ENCODE measurements around the gene VPS16. TPM values are rescaled to one million over a fixed set of nuclear protein-coding genes. Genes with fewer than 3 reads are reported as not detected.

Gene VPS16
- total RNA-seq, 4 donors from 2014 or later = 17.9 to 51.3 (median 31.9) TPM

DNA sequence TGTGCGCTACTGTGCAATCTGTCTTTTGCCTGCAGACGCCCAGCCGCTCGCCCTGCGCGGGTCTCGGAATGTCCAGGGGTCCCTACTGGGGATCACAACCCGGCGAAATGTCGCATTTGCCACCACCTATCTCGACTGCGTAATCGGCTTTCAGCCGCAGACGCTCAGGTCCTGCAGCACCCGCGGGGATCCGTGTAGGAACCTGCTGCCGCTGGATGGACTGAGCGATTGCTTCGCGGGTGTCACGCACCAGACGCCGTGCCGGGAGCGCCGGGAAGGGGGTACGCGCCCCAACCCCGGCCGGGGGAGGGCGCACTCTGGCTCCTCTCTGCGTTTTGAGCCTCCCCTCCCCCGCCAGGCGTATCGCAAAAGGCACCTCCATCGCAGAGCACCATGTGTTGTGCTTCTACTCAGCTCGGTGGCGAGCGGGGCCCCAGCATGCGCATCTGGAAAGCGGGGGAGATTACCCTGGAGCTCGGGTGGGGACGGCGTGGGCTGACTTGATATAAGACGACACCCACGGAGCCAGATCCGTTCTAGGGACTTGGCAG, 32.0 kb downstream of the VPS16 start:
- peak overlapping the region; percentile 29 to 92 (median 82) for H3K27ac ChIP-seq
- H3K36me3 ChIP-seq = no peaks in the 10 kb centered on the region
- H3K4me3 ChIP-seq = peak overlapping the region; percentile 45 to 93 (median 78)
- H3K27me3 ChIP-seq = no peaks in the 10 kb centered on the region
- peaks cover 0 to 68% (median 29%) of the 10 kb centered on the region in 4 donors for H3K4me1 ChIP-seq
- WGBS, 2 donors = 0 to 1% methylated on average over 35 to 48 of the region's 49 CpGs
- no peak for TF ChIP-seq POLR2A (IDR thresholded peaks at IDR 0.05)
- TF ChIP-seq, protein P1, sequence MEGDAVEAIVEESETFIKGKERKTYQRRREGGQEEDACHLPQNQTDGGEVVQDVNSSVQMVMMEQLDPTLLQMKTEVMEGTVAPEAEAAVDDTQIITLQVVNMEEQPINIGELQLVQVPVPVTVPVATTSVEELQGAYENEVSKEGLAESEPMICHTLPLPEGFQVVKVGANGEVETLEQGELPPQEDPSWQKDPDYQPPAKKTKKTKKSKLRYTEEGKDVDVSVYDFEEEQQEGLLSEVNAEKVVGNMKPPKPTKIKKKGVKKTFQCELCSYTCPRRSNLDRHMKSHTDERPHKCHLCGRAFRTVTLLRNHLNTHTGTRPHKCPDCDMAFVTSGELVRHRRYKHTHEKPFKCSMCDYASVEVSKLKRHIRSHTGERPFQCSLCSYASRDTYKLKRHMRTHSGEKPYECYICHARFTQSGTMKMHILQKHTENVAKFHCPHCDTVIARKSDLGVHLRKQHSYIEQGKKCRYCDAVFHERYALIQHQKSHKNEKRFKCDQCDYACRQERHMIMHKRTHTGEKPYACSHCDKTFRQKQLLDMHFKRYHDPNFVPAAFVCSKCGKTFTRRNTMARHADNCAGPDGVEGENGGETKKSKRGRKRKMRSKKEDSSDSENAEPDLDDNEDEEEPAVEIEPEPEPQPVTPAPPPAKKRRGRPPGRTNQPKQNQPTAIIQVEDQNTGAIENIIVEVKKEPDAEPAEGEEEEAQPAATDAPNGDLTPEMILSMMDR (IDR thresholded peaks at IDR 0.05) = peak in 3 of 5 experiments; percentile 15 to 34 (median 32)
- H3K9me3 ChIP-seq = no peaks in the 10 kb centered on the region
- DNase-seq (ENCODE audit: low spot score in 2 of 2) = peak; percentile 27 to 28

DNA sequence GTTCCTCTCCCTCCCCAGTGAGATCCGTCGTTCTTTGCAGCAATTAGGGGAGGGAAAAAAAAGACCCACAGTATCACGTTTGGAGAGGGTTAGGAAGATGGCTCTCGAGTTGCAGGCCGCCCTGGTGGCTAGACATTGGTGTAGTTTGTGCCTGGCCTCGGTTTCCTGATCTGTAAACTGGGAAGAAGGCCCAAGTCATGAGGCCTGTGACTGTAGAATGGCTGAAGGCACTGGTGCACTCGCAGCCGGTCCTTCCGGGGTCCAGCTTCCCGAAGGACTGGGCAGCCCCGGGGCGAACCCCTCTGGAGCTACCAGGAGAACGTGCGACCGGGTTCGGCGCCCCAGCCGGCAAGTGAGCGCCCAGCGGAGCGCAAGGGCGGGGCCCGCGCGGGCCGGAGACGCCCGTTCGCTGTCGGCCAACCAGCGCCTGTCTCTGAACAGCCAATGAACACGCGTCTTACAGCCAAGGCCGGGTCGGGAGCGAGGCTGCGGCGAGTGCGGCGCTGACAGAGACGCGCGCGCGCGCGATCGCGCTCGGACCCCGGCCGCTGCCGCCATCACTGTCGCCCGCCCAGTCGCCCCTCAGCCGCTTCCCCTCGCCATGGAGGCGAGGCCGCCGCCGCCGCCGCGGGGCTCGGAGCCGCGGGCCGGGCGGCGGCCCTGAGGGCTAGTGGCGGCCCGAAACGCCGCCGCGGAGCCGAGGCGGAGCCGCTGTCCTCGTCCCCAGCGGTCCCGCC, 32.6 kb downstream of the VPS16 start, which contains the start of gene PTPRA:
PTPRA (plus strand) TSS at position 472 of the 737 bp plus-strand sequence. CDS start 90,797 bp downstream, outside the sequence.
- H3K27me3 ChIP-seq = no peaks in the 10 kb centered on the region
- H3K36me3 ChIP-seq = no peaks in the 10 kb centered on the region
- WGBS, 2 donors = 0 to 1% methylated on average over 37 to 66 of the region's 83 CpGs
- peak; percentile 81 to 92 for DNase-seq (ENCODE audit: low spot score in 2 of 2)
- peaks cover 0 to 64% (median 29%) of the 10 kb centered on the region in 4 donors for H3K4me1 ChIP-seq
- TF ChIP-seq EP300 (IDR thresholded peaks at IDR 0.05) (peak in 1 of 2 donors; percentile 86), POLR2A (IDR thresholded peaks at IDR 0.05) (peak; percentile 79 to 94)
- TF ChIP-seq, protein P1 (IDR thresholded peaks at IDR 0.05) = peak in 2 of 5 experiments; percentile 28 to 34
- peak within 1 kb of the TSS; percentile 45 to 98 (median 91) for H3K4me3 ChIP-seq
- H3K27ac ChIP-seq = peak within 1 kb of the TSS; percentile 29 to 92 (median 82)
- no peaks in the 10 kb centered on the region for H3K9me3 ChIP-seq

DNA sequence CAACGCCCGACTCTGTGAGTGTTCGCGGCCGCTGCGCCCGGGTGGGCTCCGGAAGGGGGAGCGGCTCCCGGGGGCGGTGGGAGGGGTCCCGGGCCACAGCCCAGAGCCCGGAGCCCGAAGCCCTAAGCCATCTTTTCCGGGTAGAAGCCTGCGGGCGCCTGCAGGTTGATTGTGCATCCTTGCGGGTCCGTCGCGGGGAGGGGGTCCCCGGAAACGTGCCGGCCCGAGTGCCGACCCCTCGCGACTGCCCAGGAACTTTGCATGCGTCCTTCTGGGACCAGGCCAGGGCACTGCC, 33.1 kb downstream of the VPS16 start:
- H3K9me3 ChIP-seq = no peaks in the 10 kb centered on the region
- H3K27ac ChIP-seq = peak overlapping the region; percentile 29 to 92 (median 82)
- H3K36me3 ChIP-seq = no peaks in the 10 kb centered on the region
- H3K4me1 ChIP-seq = peaks cover 0 to 64% (median 29%) of the 10 kb centered on the region in 4 donors
- no peak for DNase-seq (ENCODE audit: low spot score in 2 of 2)
- 0% methylated on average over 2 to 3 of the region's 29 CpGs for WGBS, 2 donors
- no peak for TF ChIP-seq EP300 (IDR thresholded peaks at IDR 0.05)
- no peak for TF ChIP-seq POLR2A (IDR thresholded peaks at IDR 0.05)
- peak overlapping the region; percentile 45 to 98 (median 91) for H3K4me3 ChIP-seq
- no peaks in the 10 kb centered on the region for H3K27me3 ChIP-seq

DNA sequence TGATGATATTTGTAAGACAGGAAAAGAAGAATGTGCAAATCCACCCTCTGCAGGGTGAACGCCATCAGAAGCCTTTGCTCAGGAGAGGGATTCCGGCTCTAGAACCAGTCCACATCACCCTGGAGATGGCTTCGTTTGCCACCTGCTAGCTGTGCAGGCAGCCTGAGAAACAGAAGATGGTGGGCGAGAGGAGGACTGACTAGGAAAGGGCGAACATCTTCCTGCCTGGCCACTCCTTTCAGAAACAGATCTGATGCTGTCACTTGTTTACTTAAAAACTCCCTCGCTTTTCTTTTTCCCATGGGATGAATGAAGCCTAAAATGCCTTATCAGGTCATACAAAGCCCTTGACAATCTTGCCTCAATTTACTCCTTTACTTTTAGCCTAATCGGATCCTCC, 33.9 kb downstream of the VPS16 start:
- Histone ChIP-seq H3K27ac (peak overlapping the region in 2 of 4 donors; percentile 11 to 92), H3K36me3 (no peaks in the 10 kb centered on the region), H3K4me3 (peak overlapping the region; percentile 45 to 98 (median 91)), H3K27me3 (no peaks in the 10 kb centered on the region), H3K9me3 (no peaks in the 10 kb centered on the region), H3K4me1 (peaks cover 0 to 71% (median 29%) of the 10 kb centered on the region in 4 donors)
- TF ChIP-seq, protein P1 (IDR thresholded peaks at IDR 0.05) = no peak
- TF ChIP-seq POLR2A (IDR thresholded peaks at IDR 0.05) (no peak), EP300 (IDR thresholded peaks at IDR 0.05) (peak in 1 of 2 donors; percentile 12)
- no peak for DNase-seq (ENCODE audit: low spot score in 2 of 2)
- 13 to 15% methylated on average over 7 of the region's 7 CpGs for WGBS, 2 donors

DNA sequence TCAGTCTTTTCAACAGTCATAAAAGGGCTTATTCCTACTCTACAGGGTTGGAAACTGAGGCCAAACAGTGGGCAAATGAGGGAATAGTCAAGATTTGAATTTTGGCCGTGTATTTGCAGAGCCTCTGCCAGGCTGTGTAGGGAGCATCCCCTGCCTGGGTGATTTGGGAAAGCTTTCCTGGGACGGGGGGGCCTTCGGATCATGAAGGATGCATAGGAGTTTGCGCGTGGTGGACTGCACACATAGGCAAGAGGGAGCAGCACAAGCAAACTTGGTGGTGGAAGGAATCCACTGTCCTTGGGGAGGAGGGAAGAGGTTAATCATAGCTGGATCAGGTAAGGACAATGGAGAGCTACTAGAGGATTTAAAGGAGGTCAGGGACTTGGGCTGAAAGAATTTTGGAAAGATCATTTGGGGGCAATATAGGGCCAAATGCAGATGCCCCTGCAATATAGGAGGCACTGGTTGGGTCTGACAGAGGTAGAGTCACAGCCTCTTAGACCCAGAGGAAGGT, 35.2 kb downstream of the VPS16 start:
- H3K9me3 ChIP-seq = no peaks in the 10 kb centered on the region
- H3K27me3 ChIP-seq = no peaks in the 10 kb centered on the region
- peaks cover 0 to 67% (median 26%) of the 10 kb centered on the region in 4 donors for H3K4me1 ChIP-seq
- H3K27ac ChIP-seq = no peak overlapping the region
- DNase-seq (ENCODE audit: low spot score in 2 of 2) = no peak
- WGBS, 2 donors = 89 to 91% methylated on average over 5 of the region's 5 CpGs
- TF ChIP-seq POLR2A (IDR thresholded peaks at IDR 0.05) (no peak), EP300 (IDR thresholded peaks at IDR 0.05) (no peak)
- TF ChIP-seq, protein P1 (IDR thresholded peaks at IDR 0.05) = no peak
- no peak overlapping the region for H3K4me3 ChIP-seq
- no peaks in the 10 kb centered on the region for H3K36me3 ChIP-seq
